ENCODE measurements around the gene SPATA31C1. TPM values are rescaled to one million over a fixed set of nuclear protein-coding genes. Genes with fewer than 3 reads are reported as not detected.

SPATA31C1 gene
- total and polyA plus RNA-seq, 2 donors (not counting 3 experiments of a cell fraction or from before 2014, with no cell fraction given), result not detected

- H3K27me3 ChIP-seq (ENCODE audit: control insufficient read depth in 2 of 2, insufficient read depth in 2 of 2, low read length in 2 of 2), result no peaks in the 10 kb centered on the region
- no peak overlapping the region for H2AFZ ChIP-seq (ENCODE audit: low read depth, low read length)
- H3K9me3 ChIP-seq (replicated peaks; ENCODE audit: control insufficient read depth, insufficient read depth, low read length), result no peaks in the 10 kb centered on the region
- H3K9me1 ChIP-seq (replicated peaks; ENCODE audit: control insufficient read depth, extremely low read depth, insufficient read depth, low read length), result no peaks in the 10 kb centered on the region
- H3K4me3 ChIP-seq (replicated peaks in 1 of 3; ENCODE audit: insufficient read depth in 1 of 3, low read depth in 1 of 3, low read length in 3 of 3), result no peak overlapping the region
- no TSS peak for BruUV-seq (replicated peaks)
- POLR2A ChIA-PET, result no interaction called here
- H3K36me3 ChIP-seq (ENCODE audit: control insufficient read depth in 2 of 2, extremely low read depth in 1 of 2, insufficient read depth in 2 of 2, low read length in 2 of 2), result no peaks in the 10 kb centered on the region
- no peaks in the 10 kb centered on the region for H4K20me1 ChIP-seq (replicated peaks; ENCODE audit: control insufficient read depth, extremely low read depth, insufficient read depth, low read length)
- no peaks in the 10 kb centered on the region for H3K79me2 ChIP-seq (ENCODE audit: control insufficient read depth, insufficient read depth, low read length)
- FAIRE-seq (no peak), DNase-seq (ENCODE audit: low read depth, low spot score) (no peak)
- intact Hi-C loops (cut with micrococcal nuclease) (loop anchor here (5.0 to 10.0 kb wide), 2 partner anchors 414 to 607 kb away; partner anchors contain the start of gene SPIN1), dilution Hi-C loops (cut with MboI; ENCODE audit: extremely low pct_ligation_motif_present, low sequenced_read_pairs) (no loop called here)
- H3K9ac ChIP-seq (replicated peaks; ENCODE audit: extremely low read depth, insufficient read depth, low read length), result no peak overlapping the region
- H3K27ac ChIP-seq (ENCODE audit: insufficient read depth, low read depth, low read length), result no peak overlapping the region
- CTCF ChIA-PET, result no interaction called here
- H3K4me1 ChIP-seq (ENCODE audit: control insufficient read depth, extremely low read depth, insufficient read depth, low read length), result peaks cover 3% of the 10 kb centered on the region
- H3K4me2 ChIP-seq (ENCODE audit: insufficient read depth, low read length), result no peak overlapping the region
- TF ChIP-seq CTCF (IDR thresholded peaks at IDR 0.05; ENCODE audit: extremely low read depth in 1 of 2, insufficient read depth in 1 of 2, low read depth in 1 of 2, low read length in 2 of 2) (no peak), MYC (IDR thresholded peaks at IDR 0.05; ENCODE audit: low read depth, low read length) (no peak), EZH2 (IDR thresholded peaks at IDR 0.05; ENCODE audit: borderline replicate concordance, low read depth, low read length, severe bottlenecking) (no peak), GATA2 (IDR thresholded peaks at IDR 0.05; ENCODE audit: insufficient read depth, insufficient read length, low read depth, low read length) (no peak), POLR2A (IDR thresholded peaks at IDR 0.05; ENCODE audit: low read depth, low read length) (no peak), POLR2AphosphoS5 (IDR thresholded peaks at IDR 0.05; ENCODE audit: insufficient read depth, low read depth, low read length) (no peak), MAX (IDR thresholded peaks at IDR 0.05; ENCODE audit: insufficient read depth, insufficient read length) (no peak), JUN (IDR thresholded peaks at IDR 0.05; ENCODE audit: borderline replicate concordance, insufficient read depth, insufficient read length, low read depth) (no peak), FOS (IDR thresholded peaks at IDR 0.05; ENCODE audit: borderline replicate concordance, insufficient read depth, low read length) (no peak)
These were observed 52.8 kb downstream of the SPATA31C1 start for GRCh38 chr9:87970602-87971001.
